Kidney capillary endothelial cell (primary cell): ENCODE data around the gene NTF3.

Experiments used
- DNase-seq: peaks from one replicate; pipeline ENCODE4 v3.0.0-alpha.2; 2018; ENCODE audit warnings: low spot score

The NTF3 gene

GRCh38 chr12:5456906-5457305 lies 25.0 kb downstream of the NTF3 start:
- DNase-seq, result peak; percentile 76

- no peak for DNase-seq
These were observed 26.5 kb downstream of the NTF3 start for GRCh38 chr12:5458229-5459050.

- no peak for DNase-seq
These were observed 27.3 kb downstream of the NTF3 start for GRCh38 chr12:5459051-5459782.

GRCh38 chr12:5460817-5461216 lies 28.9 kb downstream of the NTF3 start:
- no peak for DNase-seq

- DNase-seq, result no peak
These were observed 30.1 kb downstream of the NTF3 start for GRCh38 chr12:5461966-5462365.

GRCh38 chr12:5464096-5464495 lies 32.2 kb downstream of the NTF3 start:
- DNase-seq, result no peak

- DNase-seq, result no peak
These were observed 33.5 kb downstream of the NTF3 start for GRCh38 chr12:5465384-5465783.

- no peak for DNase-seq
These were observed 34.6 kb downstream of the NTF3 start for GRCh38 chr12:5466521-5466960.

- no peak for DNase-seq
These were observed 36.0 kb downstream of the NTF3 start for GRCh38 chr12:5467931-5468330.

- no peak for DNase-seq
These were observed 38.3 kb downstream of the NTF3 start for GRCh38 chr12:5470221-5470620.

GRCh38 chr12:5470703-5471102 lies 38.8 kb downstream of the NTF3 start:
- no peak for DNase-seq

- DNase-seq, result no peak
These were observed 41.3 kb downstream of the NTF3 start for GRCh38 chr12:5473076-5473782.

- DNase-seq, result no peak
These were observed 41.8 kb downstream of the NTF3 start for GRCh38 chr12:5473783-5474116.

- DNase-seq, result no peak
These were observed 44.4 kb downstream of the NTF3 start for GRCh38 chr12:5476356-5476755.

GRCh38 chr12:5478081-5478706 lies 46.3 kb downstream of the NTF3 start:
- no peak for DNase-seq

GRCh38 chr12:5479761-5480160 lies 47.9 kb downstream of the NTF3 start:
- no peak for DNase-seq

- DNase-seq, result no peak
These were observed 48.5 kb downstream of the NTF3 start for GRCh38 chr12:5480218-5480937.

- DNase-seq, result no peak
These were observed 49.0 kb downstream of the NTF3 start for GRCh38 chr12:5480938-5481303.

GRCh38 chr12:5481645-5482044 lies 49.7 kb downstream of the NTF3 start:
- no peak for DNase-seq

- DNase-seq, result no peak
These were observed 52.5 kb downstream of the NTF3 start for GRCh38 chr12:5484426-5484825.

- no peak for DNase-seq
These were observed 53.5 kb downstream of the NTF3 start for GRCh38 chr12:5485454-5485853.

GRCh38 chr12:5487076-5487475 lies 55.2 kb downstream of the NTF3 start:
- no peak for DNase-seq
